Measurements from ENCODE around the gene DLGAP3.
"Not testable (repeated sequence)": the region's sequence is repeated elsewhere in the genome, so short reads cannot be mapped to it uniquely, and the experiment has no call there.

The DLGAP3 gene

GRCh38 chr1:34829250-34829649, 100.2 kb downstream of the DLGAP3 start:
- peak; percentile 38 for DNase-seq (ENCODE audit: low spot score)

- no peak for DNase-seq (ENCODE audit: low spot score)
These were observed 100.8 kb downstream of the DLGAP3 start for GRCh38 chr1:34828611-34829010.

- no peak for DNase-seq (ENCODE audit: low spot score)
These were observed 102.0 kb downstream of the DLGAP3 start for GRCh38 chr1:34827341-34827941.

- no peak for DNase-seq (ENCODE audit: low spot score)
These were observed 103.9 kb downstream of the DLGAP3 start for GRCh38 chr1:34825455-34826091.

GRCh38 chr1:34824817-34825454, 104.5 kb downstream of the DLGAP3 start:
- no peak for DNase-seq (ENCODE audit: low spot score)

GRCh38 chr1:34822202-34822601, 107.2 kb downstream of the DLGAP3 start:
- DNase-seq (ENCODE audit: low spot score): no peak

GRCh38 chr1:34818862-34819261, 110.6 kb downstream of the DLGAP3 start:
- DNase-seq (ENCODE audit: low spot score): not testable (repeated sequence)

GRCh38 chr1:34816778-34817177, 112.7 kb downstream of the DLGAP3 start:
- DNase-seq (ENCODE audit: low spot score): no peak

- no peak for DNase-seq (ENCODE audit: low spot score)
These were observed 113.1 kb downstream of the DLGAP3 start for GRCh38 chr1:34816332-34816731.

All from AG20443 (cell line).